Keratinocyte (primary cell): Measurements from ENCODE around the gene FMN2.

Experiments
- EZH2 ChIP-seq: IDR thresholded peaks from one replicate; pipeline ENCODE4 v1.6.1; 2012; ENCODE audit warnings: inconsistent platforms, mild to moderate bottlenecking, low read length, moderate library complexity
- TF ChIP-seq, protein P1 (sequence below), 3 experiments: IDR thresholded peaks in 1 of 3; conservative IDR thresholded peaks in 1 of 3; optimal IDR thresholded peaks in 1 of 3; 2 replicates in 2 of 3; 3 replicates in 1 of 3; pipeline versions ENCODE3 to v1.5.1; 2011; ENCODE audit warnings: low read length in 3 of 3, mild to moderate bottlenecking in 3 of 3, moderate library complexity in 2 of 3, control low read depth in 1 of 3, inconsistent platforms in 1 of 3; ENCODE audit not compliant: insufficient read depth in 2 of 3; ENCODE audit errors: extremely low read depth in 1 of 3

DNA sequence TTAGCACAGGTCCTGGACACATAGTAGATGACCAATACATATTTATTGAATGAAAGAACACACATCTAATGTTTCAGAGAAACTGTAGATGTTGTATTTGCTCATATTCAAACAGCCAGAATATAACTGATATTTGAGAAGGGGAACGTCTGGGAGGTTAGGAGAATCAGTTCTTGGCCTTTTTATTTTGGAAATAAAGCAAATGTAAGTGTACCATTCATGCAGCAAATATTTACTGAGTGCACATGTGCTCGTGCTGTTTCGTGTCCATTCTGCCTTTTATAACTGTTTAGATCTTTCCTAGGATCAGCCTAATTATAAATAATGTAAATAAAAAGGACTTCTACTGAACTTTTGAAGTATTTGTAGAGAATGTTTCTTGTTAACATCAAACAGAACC lies 416.5 kb downstream of the FMN2 start:
- TF ChIP-seq, protein P1, sequence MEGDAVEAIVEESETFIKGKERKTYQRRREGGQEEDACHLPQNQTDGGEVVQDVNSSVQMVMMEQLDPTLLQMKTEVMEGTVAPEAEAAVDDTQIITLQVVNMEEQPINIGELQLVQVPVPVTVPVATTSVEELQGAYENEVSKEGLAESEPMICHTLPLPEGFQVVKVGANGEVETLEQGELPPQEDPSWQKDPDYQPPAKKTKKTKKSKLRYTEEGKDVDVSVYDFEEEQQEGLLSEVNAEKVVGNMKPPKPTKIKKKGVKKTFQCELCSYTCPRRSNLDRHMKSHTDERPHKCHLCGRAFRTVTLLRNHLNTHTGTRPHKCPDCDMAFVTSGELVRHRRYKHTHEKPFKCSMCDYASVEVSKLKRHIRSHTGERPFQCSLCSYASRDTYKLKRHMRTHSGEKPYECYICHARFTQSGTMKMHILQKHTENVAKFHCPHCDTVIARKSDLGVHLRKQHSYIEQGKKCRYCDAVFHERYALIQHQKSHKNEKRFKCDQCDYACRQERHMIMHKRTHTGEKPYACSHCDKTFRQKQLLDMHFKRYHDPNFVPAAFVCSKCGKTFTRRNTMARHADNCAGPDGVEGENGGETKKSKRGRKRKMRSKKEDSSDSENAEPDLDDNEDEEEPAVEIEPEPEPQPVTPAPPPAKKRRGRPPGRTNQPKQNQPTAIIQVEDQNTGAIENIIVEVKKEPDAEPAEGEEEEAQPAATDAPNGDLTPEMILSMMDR (optimal IDR thresholded peaks at IDR 0.05 in 1 of 3, IDR thresholded peaks at IDR 0.05 in 1 of 3, conservative IDR thresholded peaks at IDR 0.05 in 1 of 3; ENCODE audit: extremely low read depth in 1 of 3, insufficient read depth in 2 of 3, low read length in 3 of 3), result no peak
- no peak for TF ChIP-seq EZH2
